ACHN (cell line): Measurements from ENCODE around the gene PTN.
"Not testable (repeated sequence)": the region's sequence is repeated elsewhere in the genome, so short reads cannot be mapped to it uniquely, and the experiment has no call there.

Source experiments
- DNase-seq: peaks from one replicate; pipeline ENCODE4 v3.0.0-alpha.2; 2015
- in situ Hi-C: cut with HindIII; loops from 2 replicates; pipeline ENCODE4 v1.10.0; 2017; ENCODE audit warnings: low sequenced_read_pairs, low pct_ligation_motif_present, low pct_unique_long_range_greater_than_20kb

Gene PTN

GRCh38 chr7:137283153-137283552, 60.4 kb downstream of the PTN start:
- DNase-seq, result no peak
- in situ Hi-C loops, result no loop called here

GRCh38 chr7:137282043-137282442, 61.5 kb downstream of the PTN start:
- DNase-seq, result no peak
- in situ Hi-C loops, result no loop called here

- in situ Hi-C loops, result no loop called here
- no peak for DNase-seq
Measured at GRCh38 chr7:137276189-137276588, 67.3 kb downstream of the PTN start.

- DNase-seq, result no peak
- in situ Hi-C loops, result no loop called here
Measured at GRCh38 chr7:137272249-137272648, 71.3 kb downstream of the PTN start.

- in situ Hi-C loops, result no loop called here
- no peak for DNase-seq
Measured at GRCh38 chr7:137269240-137269639, 74.3 kb downstream of the PTN start.

- in situ Hi-C loops, DNase-seq: not testable (repeated sequence)
Measured at GRCh38 chr7:137268001-137268865, 75.3 kb downstream of the PTN start.

- in situ Hi-C loops, result no loop called here
- DNase-seq, result no peak
Measured at GRCh38 chr7:137266764-137267163, 76.8 kb downstream of the PTN start.

- in situ Hi-C loops, DNase-seq: not testable (repeated sequence)
Measured at GRCh38 chr7:137265480-137265879, 78.1 kb downstream of the PTN start.

- in situ Hi-C loops, result no loop called here
- no peak for DNase-seq
Measured at GRCh38 chr7:137262599-137262998, 80.9 kb downstream of the PTN start.

GRCh38 chr7:137258552-137258951, 85.0 kb downstream of the PTN start:
- in situ Hi-C loops, result no loop called here
- DNase-seq, result no peak

GRCh38 chr7:137254766-137255165, 88.8 kb downstream of the PTN start:
- no peak for DNase-seq

GRCh38 chr7:137245890-137246289, 97.6 kb downstream of the PTN start:
- in situ Hi-C loops, result no loop called here
- DNase-seq, result no peak

More at GRCh38 chr7:137254766-137255165, 88.8 kb downstream of the PTN start:
- in situ Hi-C loops, result no loop called here

GRCh38 chr7:137245186-137245585, 98.3 kb downstream of the PTN start:
- DNase-seq, result peak; percentile 1
- in situ Hi-C loops, result no loop called here

GRCh38 chr7:137243741-137244140, 99.8 kb downstream of the PTN start:
- DNase-seq, result no peak
- in situ Hi-C loops, result no loop called here

GRCh38 chr7:137242616-137243015, 100.9 kb downstream of the PTN start:
- DNase-seq, result no peak
- in situ Hi-C loops, result no loop called here

- in situ Hi-C loops, result no loop called here
Measured at GRCh38 chr7:137241655-137242360, 101.7 kb downstream of the PTN start.

GRCh38 chr7:137239186-137239585, 104.3 kb downstream of the PTN start:
- DNase-seq, in situ Hi-C loops: not testable (repeated sequence)

More at GRCh38 chr7:137241655-137242360, 101.7 kb downstream of the PTN start:
- no peak for DNase-seq

- DNase-seq, result no peak
- in situ Hi-C loops, result no loop called here
Measured at GRCh38 chr7:137235434-137235833, 108.1 kb downstream of the PTN start.

GRCh38 chr7:137231167-137231566, 112.4 kb downstream of the PTN start:
- DNase-seq, result no peak
- in situ Hi-C loops, result no loop called here

GRCh38 chr7:137221467-137221866, 122.1 kb downstream of the PTN start:
- in situ Hi-C loops, result no loop called here
- DNase-seq, result no peak
